ENCODE results near the gene CD248. TPM values are rescaled to one million over a fixed set of nuclear protein-coding genes. Genes with fewer than 3 reads are reported as not detected.

The CD248 gene
- total and polyA plus RNA-seq, 5 donors from 2014 or later = 0.06 to 0.30 (median 0.10) TPM

DNA sequence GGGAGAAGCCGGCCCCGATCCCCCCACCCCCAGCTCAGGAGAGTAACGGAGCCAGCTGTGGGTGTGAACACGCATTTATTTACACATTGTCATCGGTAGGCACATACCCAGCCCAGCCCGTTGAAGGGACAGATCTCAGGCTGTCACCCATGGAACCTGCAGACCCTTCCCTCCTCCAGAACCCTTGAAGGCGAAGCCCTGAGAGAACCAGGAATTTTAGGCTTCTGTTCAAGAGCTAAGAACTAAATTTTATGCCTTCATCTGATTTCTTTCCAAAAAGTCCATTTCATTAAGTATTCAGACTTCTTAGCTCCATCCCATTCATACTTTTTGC, 28.4 kb upstream of the CD248 start:
- H3K36me3 Mint-ChIP-seq = peaks cover 19% of the 10 kb centered on the region
- Histone ChIP-seq H3K36me3 (ENCODE audit: control insufficient read depth, insufficient read depth, low read length) (peaks cover 20% of the 10 kb centered on the region), H3K27ac (ENCODE audit: insufficient read depth, low read length, poor library complexity, severe bottlenecking) (peak overlapping the region; percentile 85), H3K27me3 (ENCODE audit: control insufficient read depth, insufficient read depth, low read length) (no peaks in the 10 kb centered on the region), H3K9me3 (ENCODE audit: control insufficient read depth in 2 of 2, low read length in 2 of 2) (no peaks in the 10 kb centered on the region), H3K4me3 (ENCODE audit: low read depth, low read length) (peak overlapping the region; percentile 97), H3K4me1 (ENCODE audit: control insufficient read depth, insufficient read depth, low read length, poor library complexity, severe bottlenecking) (peaks cover 41% of the 10 kb centered on the region)
- peaks cover 6% of the 10 kb centered on the region for H3K27me3 Mint-ChIP-seq
- peak overlapping the region; percentile 93 to 98 (median 98) for H3K27ac Mint-ChIP-seq
- peaks cover 24 to 64% (median 35%) of the 10 kb centered on the region in 4 donors for H3K4me1 Mint-ChIP-seq
- peak overlapping the region; percentile 97 to 99 (median 98) for H3K4me3 Mint-ChIP-seq
- no peak for DNase-seq
- H3K9me3 Mint-ChIP-seq = peaks cover 0 to 3% (median 0%) of the 10 kb centered on the region in 7 donors
- ATAC-seq (ENCODE audit: low read depth in 2 of 2) = peak; percentile 7 to 14

DNA sequence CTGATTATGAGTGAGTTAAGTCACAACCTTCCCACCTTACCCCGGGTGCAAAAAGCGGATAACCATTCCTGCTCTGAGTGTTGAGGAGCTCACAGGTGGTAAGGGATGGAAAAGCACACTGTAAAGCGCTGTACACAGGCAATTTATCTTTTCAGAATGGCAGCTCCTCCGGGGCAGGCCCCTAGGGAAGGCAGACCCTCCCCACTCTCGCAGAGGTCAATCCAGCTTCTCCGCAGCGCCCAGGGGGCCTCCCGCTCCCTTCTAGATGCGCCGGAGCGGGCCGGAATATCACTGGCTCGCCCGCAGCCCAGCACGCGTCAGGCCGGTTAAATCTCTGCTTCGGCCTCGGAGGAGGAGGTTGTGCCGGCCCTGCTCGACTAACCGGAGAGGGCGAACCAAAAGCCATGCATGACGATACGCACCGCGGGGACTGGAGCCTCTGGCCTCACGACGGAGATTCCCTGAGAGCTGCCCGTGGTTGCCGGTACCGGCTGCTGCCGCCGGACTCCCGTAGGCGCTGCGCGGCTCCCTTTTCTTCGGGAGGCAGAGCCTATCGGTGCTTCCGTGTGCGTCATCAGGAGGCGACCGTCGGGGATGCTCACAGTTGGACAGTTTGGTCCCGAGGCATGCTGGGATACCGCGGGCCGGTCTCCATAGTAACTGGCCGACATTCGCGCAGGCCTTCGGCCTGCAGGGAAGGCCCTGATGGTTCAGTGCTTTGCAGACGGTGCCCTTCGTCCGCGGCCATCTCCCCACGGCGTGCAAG, 27.9 kb upstream of the CD248 start, which contains the start of gene BRMS1:
BRMS1 (minus strand) TSS at position 555 of the 766 bp plus-strand sequence. CDS start 2,870 bp downstream, outside the sequence.
- Histone ChIP-seq H3K4me1 (ENCODE audit: control insufficient read depth, insufficient read depth, low read length, poor library complexity, severe bottlenecking) (peaks cover 41% of the 10 kb centered on the region), H3K36me3 (ENCODE audit: control insufficient read depth, insufficient read depth, low read length) (peaks cover 26% of the 10 kb centered on the region), H3K27me3 (ENCODE audit: control insufficient read depth, insufficient read depth, low read length) (no peaks in the 10 kb centered on the region), H3K4me3 (ENCODE audit: low read depth, low read length) (peak within 1 kb of the TSS; percentile 97), H3K27ac (ENCODE audit: insufficient read depth, low read length, poor library complexity, severe bottlenecking) (peak within 1 kb of the TSS; percentile 85), H3K9me3 (ENCODE audit: control insufficient read depth in 2 of 2, low read length in 2 of 2) (no peaks in the 10 kb centered on the region)
- peak within 1 kb of the TSS; percentile 93 to 98 (median 98) for H3K27ac Mint-ChIP-seq
- H3K4me3 Mint-ChIP-seq = peak within 1 kb of the TSS; percentile 97 to 99 (median 98)
- peaks cover 24 to 64% (median 35%) of the 10 kb centered on the region in 4 donors for H3K4me1 Mint-ChIP-seq
- H3K36me3 Mint-ChIP-seq = peaks cover 19% of the 10 kb centered on the region
- ATAC-seq (ENCODE audit: low read depth in 2 of 2) (peak; percentile 89 to 90), DNase-seq (peak; percentile 94 to 97 (median 97))
- H3K9me3 Mint-ChIP-seq = peaks cover 0 to 3% (median 0%) of the 10 kb centered on the region in 7 donors
- H3K27me3 Mint-ChIP-seq = peaks cover 6% of the 10 kb centered on the region

DNA sequence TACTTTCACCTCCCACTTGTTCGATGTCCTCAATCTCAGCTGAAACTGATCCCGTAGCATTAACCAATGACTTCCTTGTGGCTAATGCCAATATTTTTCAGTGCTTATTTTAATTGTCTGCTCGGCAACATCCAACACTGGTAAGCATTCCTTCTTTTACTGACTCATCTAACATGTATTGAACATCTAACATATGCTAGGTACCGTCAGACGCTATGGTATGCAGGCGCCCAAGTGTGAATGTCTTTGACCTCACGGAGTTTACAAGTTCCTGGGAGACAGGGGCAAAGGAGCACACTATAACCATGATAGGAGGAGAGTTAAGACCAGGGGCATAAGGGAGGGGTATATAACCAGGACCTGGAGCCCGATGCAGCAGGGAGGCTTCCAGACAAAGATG, 26.3 kb upstream of the CD248 start:
- Histone ChIP-seq H3K27ac (ENCODE audit: insufficient read depth, low read length, poor library complexity, severe bottlenecking) (no peak overlapping the region), H3K27me3 (ENCODE audit: control insufficient read depth, insufficient read depth, low read length) (no peaks in the 10 kb centered on the region), H3K36me3 (ENCODE audit: control insufficient read depth, insufficient read depth, low read length) (peaks cover 38% of the 10 kb centered on the region), H3K4me3 (ENCODE audit: low read depth, low read length) (peak overlapping the region; percentile 97), H3K4me1 (ENCODE audit: control insufficient read depth, insufficient read depth, low read length, poor library complexity, severe bottlenecking) (peaks cover 41% of the 10 kb centered on the region), H3K9me3 (ENCODE audit: control insufficient read depth in 2 of 2, low read length in 2 of 2) (no peaks in the 10 kb centered on the region)
- H3K27me3 Mint-ChIP-seq = peaks cover 5% of the 10 kb centered on the region
- ATAC-seq (ENCODE audit: low read depth in 2 of 2) (no peak), DNase-seq (no peak)
- peaks cover 19% of the 10 kb centered on the region for H3K36me3 Mint-ChIP-seq
- peak overlapping the region; percentile 97 to 99 (median 98) for H3K4me3 Mint-ChIP-seq
- H3K27ac Mint-ChIP-seq = peak overlapping the region in 2 of 3 donors; percentile 76 to 98
- H3K9me3 Mint-ChIP-seq = peaks cover 0 to 3% (median 0%) of the 10 kb centered on the region in 7 donors
- peaks cover 23 to 56% (median 32%) of the 10 kb centered on the region in 4 donors for H3K4me1 Mint-ChIP-seq

DNA sequence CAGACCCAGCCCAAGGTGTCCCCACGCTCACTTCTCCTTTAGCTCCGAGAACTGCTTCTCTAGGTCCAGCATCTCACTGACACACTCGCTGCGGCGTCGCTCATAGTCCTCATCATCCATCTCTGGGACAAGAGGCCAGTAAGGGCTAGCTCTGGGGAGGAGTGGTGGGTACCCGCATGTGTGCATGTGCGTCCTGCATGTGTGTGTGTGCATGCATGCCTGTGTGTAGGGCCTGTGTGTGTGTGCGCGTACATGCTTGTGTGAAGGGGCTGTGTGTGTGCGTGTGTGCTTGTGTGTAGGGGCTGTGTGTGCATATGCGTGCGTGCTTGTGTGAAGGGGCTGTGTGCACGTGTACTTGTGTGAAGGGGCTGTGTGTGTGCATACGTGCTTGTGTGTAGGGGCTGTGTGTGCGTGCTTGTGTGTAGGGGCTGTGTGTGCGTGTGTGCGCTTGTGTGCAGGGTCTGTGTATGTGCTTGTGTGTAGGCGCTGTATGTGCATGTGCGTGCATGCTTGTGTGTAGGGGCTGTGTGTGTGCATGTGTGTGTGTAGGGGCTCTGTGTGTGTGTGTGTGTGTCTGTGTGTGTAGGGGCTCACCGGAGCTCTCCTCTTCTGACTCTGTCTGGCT, 24.8 kb upstream of the CD248 start:
- Histone ChIP-seq H3K4me3 (ENCODE audit: low read depth, low read length) (no peak overlapping the region), H3K4me1 (ENCODE audit: control insufficient read depth, insufficient read depth, low read length, poor library complexity, severe bottlenecking) (peaks cover 41% of the 10 kb centered on the region), H3K36me3 (ENCODE audit: control insufficient read depth, insufficient read depth, low read length) (peaks cover 41% of the 10 kb centered on the region), H3K27ac (ENCODE audit: insufficient read depth, low read length, poor library complexity, severe bottlenecking) (no peak overlapping the region), H3K9me3 (ENCODE audit: control insufficient read depth in 2 of 2, low read length in 2 of 2) (no peaks in the 10 kb centered on the region), H3K27me3 (ENCODE audit: control insufficient read depth, insufficient read depth, low read length) (no peaks in the 10 kb centered on the region)
- peaks cover 18% of the 10 kb centered on the region for H3K36me3 Mint-ChIP-seq
- peak overlapping the region in 2 of 3 donors; percentile 67 to 70 for H3K27ac Mint-ChIP-seq
- no peaks in the 10 kb centered on the region for H3K9me3 Mint-ChIP-seq
- H3K4me1 Mint-ChIP-seq = peaks cover 19 to 56% (median 32%) of the 10 kb centered on the region in 4 donors
- peak overlapping the region in 3 of 4 donors; percentile 18 to 85 (median 33) for H3K4me3 Mint-ChIP-seq
- ATAC-seq (ENCODE audit: low read depth in 2 of 2) (no peak), DNase-seq (no peak)
- H3K27me3 Mint-ChIP-seq = no peaks in the 10 kb centered on the region

- Mint-ChIP-seq H3K4me3 (peak overlapping the region in 1 of 4 donors; percentile 85), H3K9me3 (no peaks in the 10 kb centered on the region), H3K27ac (no peak overlapping the region), H3K27me3 (no peaks in the 10 kb centered on the region), H3K4me1 (peaks cover 19 to 54% (median 35%) of the 10 kb centered on the region in 4 donors), H3K36me3 (peaks cover 18% of the 10 kb centered on the region)
- Histone ChIP-seq H3K4me1 (ENCODE audit: control insufficient read depth, insufficient read depth, low read length, poor library complexity, severe bottlenecking) (peaks cover 41% of the 10 kb centered on the region), H3K27me3 (ENCODE audit: control insufficient read depth, insufficient read depth, low read length) (no peaks in the 10 kb centered on the region), H3K4me3 (ENCODE audit: low read depth, low read length) (no peak overlapping the region), H3K36me3 (ENCODE audit: control insufficient read depth, insufficient read depth, low read length) (peaks cover 41% of the 10 kb centered on the region), H3K9me3 (ENCODE audit: control insufficient read depth in 2 of 2, low read length in 2 of 2) (no peaks in the 10 kb centered on the region), H3K27ac (ENCODE audit: insufficient read depth, low read length, poor library complexity, severe bottlenecking) (no peak overlapping the region)
- DNase-seq = no peak
- ATAC-seq (ENCODE audit: low read depth in 2 of 2) = no peak
Measured at GRCh38 chr11:66340596-66341501, 24.0 kb upstream of the CD248 start.

GRCh38 chr11:66339686-66340483, 23.0 kb upstream of the CD248 start:
- no peaks in the 10 kb centered on the region for H3K9me3 ChIP-seq (ENCODE audit: control insufficient read depth in 2 of 2, low read length in 2 of 2)
- H3K36me3 ChIP-seq (ENCODE audit: control insufficient read depth, insufficient read depth, low read length) = peaks cover 41% of the 10 kb centered on the region
- Mint-ChIP-seq H3K27ac (no peak overlapping the region), H3K36me3 (peaks cover 18% of the 10 kb centered on the region), H3K9me3 (no peaks in the 10 kb centered on the region), H3K4me1 (peaks cover 11 to 48% (median 28%) of the 10 kb centered on the region in 4 donors), H3K4me3 (peak overlapping the region in 2 of 4 donors; percentile 16 to 21), H3K27me3 (no peaks in the 10 kb centered on the region)
- no peak overlapping the region for H3K4me3 ChIP-seq (ENCODE audit: low read depth, low read length)
- no peak for DNase-seq
- peaks cover 38% of the 10 kb centered on the region for H3K4me1 ChIP-seq (ENCODE audit: control insufficient read depth, insufficient read depth, low read length, poor library complexity, severe bottlenecking)
- H3K27ac ChIP-seq (ENCODE audit: insufficient read depth, low read length, poor library complexity, severe bottlenecking) = no peak overlapping the region
- H3K27me3 ChIP-seq (ENCODE audit: control insufficient read depth, insufficient read depth, low read length) = no peaks in the 10 kb centered on the region
- no peak for ATAC-seq (ENCODE audit: low read depth in 2 of 2)
